ENCODE measurements around the gene GSTM3. TPM values are rescaled to one million over a fixed set of nuclear protein-coding genes. Genes with fewer than 3 reads are reported as not detected.

Gene GSTM3
- total RNA-seq, 1 experiment from 2014 or later = not detected

DNA sequence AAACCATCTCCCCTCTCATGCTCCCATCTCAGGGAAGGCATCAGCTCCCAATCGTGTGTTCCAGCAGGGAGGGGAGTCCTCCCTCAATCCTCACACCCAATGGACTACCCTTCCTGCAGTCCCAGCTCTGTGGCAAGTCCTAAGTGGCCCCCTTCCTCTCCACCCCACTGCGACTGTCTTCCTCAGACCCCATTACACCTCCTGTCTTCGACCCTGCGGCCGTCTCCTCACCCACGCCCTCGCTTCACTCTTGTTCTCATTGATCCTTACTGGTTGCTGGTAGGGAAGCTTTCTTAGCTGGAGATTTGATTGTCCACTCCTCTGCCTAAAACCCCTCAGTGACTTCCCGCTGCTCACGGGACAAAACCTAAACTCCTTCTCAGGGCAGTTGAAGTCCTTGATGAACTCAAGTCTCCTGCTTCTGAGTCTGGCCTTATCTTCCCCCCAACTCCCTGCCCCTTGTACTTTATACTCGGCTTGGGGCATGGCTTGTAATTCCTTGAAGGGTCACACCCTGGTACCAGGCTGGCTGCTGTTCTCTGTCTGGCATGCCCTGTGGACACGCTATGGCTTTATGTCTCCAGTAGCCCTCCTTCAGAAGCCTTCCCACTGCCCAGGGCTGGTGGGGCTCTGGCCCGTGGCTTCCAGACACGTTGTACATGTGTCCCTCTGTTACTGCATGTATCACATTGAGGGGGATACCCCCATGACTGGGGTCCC is 25.2 kb upstream of the GSTM3 start:
- H3K4me3 ChIP-seq (ENCODE audit: low read length) = no peak overlapping the region
- H3K79me2 ChIP-seq (ENCODE audit: low read length) = no peaks in the 10 kb centered on the region
- no peaks in the 10 kb centered on the region for H3K27me3 ChIP-seq (ENCODE audit: low read length)
- no peaks in the 10 kb centered on the region for H3K9me3 ChIP-seq (ENCODE audit: low read length)
- H4K20me1 ChIP-seq (ENCODE audit: insufficient read depth, low read depth, low read length) = no peaks in the 10 kb centered on the region
- no peak for DNase-seq
- H3K27ac ChIP-seq (ENCODE audit: low read length) = no peak overlapping the region
- H2AFZ ChIP-seq (ENCODE audit: low read length) = no peak overlapping the region
- H3K4me2 ChIP-seq (ENCODE audit: low read depth, low read length, poor library complexity, severe bottlenecking) = no peak overlapping the region
- H3K36me3 ChIP-seq (ENCODE audit: insufficient read depth, low read length) = no peaks in the 10 kb centered on the region
- no peaks in the 10 kb centered on the region for H3K9me2 ChIP-seq (replicated peaks; ENCODE audit: insufficient read depth, low read length)
- H3K4me1 ChIP-seq (ENCODE audit: low read length) = no peaks in the 10 kb centered on the region
- no peak overlapping the region for H3K9ac ChIP-seq (ENCODE audit: low read length)

GRCh38 chr1:109765483-109765815 is 24.6 kb upstream of the GSTM3 start:
- Histone ChIP-seq H3K9me2 (replicated peaks; ENCODE audit: insufficient read depth, low read length) (no peaks in the 10 kb centered on the region), H3K4me1 (ENCODE audit: low read length) (no peaks in the 10 kb centered on the region), H3K27me3 (ENCODE audit: low read length) (no peaks in the 10 kb centered on the region), H4K20me1 (ENCODE audit: insufficient read depth, low read depth, low read length) (no peaks in the 10 kb centered on the region), H3K79me2 (ENCODE audit: low read length) (no peaks in the 10 kb centered on the region), H3K27ac (ENCODE audit: low read length) (no peak overlapping the region), H2AFZ (ENCODE audit: low read length) (no peak overlapping the region), H3K36me3 (ENCODE audit: insufficient read depth, low read length) (no peaks in the 10 kb centered on the region), H3K9me3 (ENCODE audit: low read length) (no peaks in the 10 kb centered on the region), H3K9ac (ENCODE audit: low read length) (no peak overlapping the region), H3K4me2 (ENCODE audit: low read depth, low read length, poor library complexity, severe bottlenecking) (no peak overlapping the region), H3K4me3 (ENCODE audit: low read length) (no peak overlapping the region)
- no peak for DNase-seq

- Histone ChIP-seq H2AFZ (ENCODE audit: low read length) (no peak overlapping the region), H3K4me2 (ENCODE audit: low read depth, low read length, poor library complexity, severe bottlenecking) (no peak overlapping the region), H3K27ac (ENCODE audit: low read length) (no peak overlapping the region), H3K9me3 (ENCODE audit: low read length) (no peaks in the 10 kb centered on the region), H3K79me2 (ENCODE audit: low read length) (no peaks in the 10 kb centered on the region), H3K9ac (ENCODE audit: low read length) (no peak overlapping the region), H3K27me3 (ENCODE audit: low read length) (no peaks in the 10 kb centered on the region), H3K36me3 (ENCODE audit: insufficient read depth, low read length) (no peaks in the 10 kb centered on the region), H3K4me3 (ENCODE audit: low read length) (no peak overlapping the region), H3K4me1 (ENCODE audit: low read length) (no peaks in the 10 kb centered on the region), H3K9me2 (replicated peaks; ENCODE audit: insufficient read depth, low read length) (no peaks in the 10 kb centered on the region), H4K20me1 (ENCODE audit: insufficient read depth, low read depth, low read length) (no peaks in the 10 kb centered on the region)
- no peak for DNase-seq
Measured at GRCh38 chr1:109764561-109765482, 24.0 kb upstream of the GSTM3 start.

- no peaks in the 10 kb centered on the region for H3K9me3 ChIP-seq (ENCODE audit: low read length)
- no peaks in the 10 kb centered on the region for H3K36me3 ChIP-seq (ENCODE audit: insufficient read depth, low read length)
- no peak within 1 kb of the TSS for H3K9ac ChIP-seq (ENCODE audit: low read length)
- H3K27me3 ChIP-seq (ENCODE audit: low read length) = no peaks in the 10 kb centered on the region
- no peaks in the 10 kb centered on the region for H3K4me1 ChIP-seq (ENCODE audit: low read length)
- no peak for DNase-seq
- no peaks in the 10 kb centered on the region for H3K9me2 ChIP-seq (replicated peaks; ENCODE audit: insufficient read depth, low read length)
- H4K20me1 ChIP-seq (ENCODE audit: insufficient read depth, low read depth, low read length) = no peaks in the 10 kb centered on the region
- H3K4me2 ChIP-seq (ENCODE audit: low read depth, low read length, poor library complexity, severe bottlenecking) = no peak within 1 kb of the TSS
- H3K27ac ChIP-seq (ENCODE audit: low read length) = no peak within 1 kb of the TSS
- H3K4me3 ChIP-seq (ENCODE audit: low read length) = no peak within 1 kb of the TSS
- H2AFZ ChIP-seq (ENCODE audit: low read length) = no peak within 1 kb of the TSS
- H3K79me2 ChIP-seq (ENCODE audit: low read length) = no peaks in the 10 kb centered on the region
Measured at GRCh38 chr1:109763646-109764415, 23.0 kb upstream of the GSTM3 start, which contains the start of gene EPS8L3. Gene EPS8L3 (minus strand): TSS chr1:109763923. CDS start chr1:109761749, 2,174 bp downstream.

- DNase-seq = no peak
- H3K27ac ChIP-seq (ENCODE audit: low read length) = no peak overlapping the region
- H2AFZ ChIP-seq (ENCODE audit: low read length) = no peak overlapping the region
Measured at GRCh38 chr1:109762821-109763645, 22.2 kb upstream of the GSTM3 start.

GRCh38 chr1:109762039-109762585 is 21.3 kb upstream of the GSTM3 start:
- Histone ChIP-seq H3K4me2 (ENCODE audit: low read depth, low read length, poor library complexity, severe bottlenecking) (no peak overlapping the region), H4K20me1 (ENCODE audit: insufficient read depth, low read depth, low read length) (no peaks in the 10 kb centered on the region), H3K36me3 (ENCODE audit: insufficient read depth, low read length) (no peaks in the 10 kb centered on the region), H3K27me3 (ENCODE audit: low read length) (no peaks in the 10 kb centered on the region), H3K9me3 (ENCODE audit: low read length) (no peaks in the 10 kb centered on the region), H2AFZ (ENCODE audit: low read length) (no peak overlapping the region), H3K79me2 (ENCODE audit: low read length) (no peaks in the 10 kb centered on the region), H3K9me2 (replicated peaks; ENCODE audit: insufficient read depth, low read length) (no peaks in the 10 kb centered on the region), H3K27ac (ENCODE audit: low read length) (no peak overlapping the region), H3K4me3 (ENCODE audit: low read length) (no peak overlapping the region), H3K9ac (ENCODE audit: low read length) (no peak overlapping the region), H3K4me1 (ENCODE audit: low read length) (no peaks in the 10 kb centered on the region)
- DNase-seq = no peak

More at GRCh38 chr1:109762821-109763645, 22.2 kb upstream of the GSTM3 start:
- H3K4me3 ChIP-seq (ENCODE audit: low read length) = no peak overlapping the region
- H3K9ac ChIP-seq (ENCODE audit: low read length) = no peak overlapping the region
- no peaks in the 10 kb centered on the region for H3K27me3 ChIP-seq (ENCODE audit: low read length)
- H3K4me2 ChIP-seq (ENCODE audit: low read depth, low read length, poor library complexity, severe bottlenecking) = no peak overlapping the region
- H3K79me2 ChIP-seq (ENCODE audit: low read length) = no peaks in the 10 kb centered on the region
- no peaks in the 10 kb centered on the region for H4K20me1 ChIP-seq (ENCODE audit: insufficient read depth, low read depth, low read length)
- no peaks in the 10 kb centered on the region for H3K4me1 ChIP-seq (ENCODE audit: low read length)
- no peaks in the 10 kb centered on the region for H3K9me3 ChIP-seq (ENCODE audit: low read length)
- H3K9me2 ChIP-seq (replicated peaks; ENCODE audit: insufficient read depth, low read length) = no peaks in the 10 kb centered on the region
- no peaks in the 10 kb centered on the region for H3K36me3 ChIP-seq (ENCODE audit: insufficient read depth, low read length)

GRCh38 chr1:109761227-109762038 is 20.6 kb upstream of the GSTM3 start:
- H3K9me2 ChIP-seq (replicated peaks; ENCODE audit: insufficient read depth, low read length) = no peaks in the 10 kb centered on the region
- no peaks in the 10 kb centered on the region for H3K27me3 ChIP-seq (ENCODE audit: low read length)
- no peak overlapping the region for H2AFZ ChIP-seq (ENCODE audit: low read length)
- H3K36me3 ChIP-seq (ENCODE audit: insufficient read depth, low read length) = no peaks in the 10 kb centered on the region
- no peak overlapping the region for H3K9ac ChIP-seq (ENCODE audit: low read length)
- no peak for DNase-seq
- H3K79me2 ChIP-seq (ENCODE audit: low read length) = no peaks in the 10 kb centered on the region
- H3K9me3 ChIP-seq (ENCODE audit: low read length) = no peaks in the 10 kb centered on the region
- no peak overlapping the region for H3K4me3 ChIP-seq (ENCODE audit: low read length)
- no peaks in the 10 kb centered on the region for H4K20me1 ChIP-seq (ENCODE audit: insufficient read depth, low read depth, low read length)
- H3K4me2 ChIP-seq (ENCODE audit: low read depth, low read length, poor library complexity, severe bottlenecking) = no peak overlapping the region
- no peak overlapping the region for H3K27ac ChIP-seq (ENCODE audit: low read length)
- no peaks in the 10 kb centered on the region for H3K4me1 ChIP-seq (ENCODE audit: low read length)
